ENCODE data around the gene TBC1D16. TPM values are rescaled to one million over a fixed set of nuclear protein-coding genes. Genes with fewer than 3 reads are reported as not detected.

The TBC1D16 gene
- total RNA-seq, 3 donors from 2014 or later (not counting 1 experiment from before 2014, with no cell fraction given) = 0.49 to 1.00 (median 0.65) TPM

DNA sequence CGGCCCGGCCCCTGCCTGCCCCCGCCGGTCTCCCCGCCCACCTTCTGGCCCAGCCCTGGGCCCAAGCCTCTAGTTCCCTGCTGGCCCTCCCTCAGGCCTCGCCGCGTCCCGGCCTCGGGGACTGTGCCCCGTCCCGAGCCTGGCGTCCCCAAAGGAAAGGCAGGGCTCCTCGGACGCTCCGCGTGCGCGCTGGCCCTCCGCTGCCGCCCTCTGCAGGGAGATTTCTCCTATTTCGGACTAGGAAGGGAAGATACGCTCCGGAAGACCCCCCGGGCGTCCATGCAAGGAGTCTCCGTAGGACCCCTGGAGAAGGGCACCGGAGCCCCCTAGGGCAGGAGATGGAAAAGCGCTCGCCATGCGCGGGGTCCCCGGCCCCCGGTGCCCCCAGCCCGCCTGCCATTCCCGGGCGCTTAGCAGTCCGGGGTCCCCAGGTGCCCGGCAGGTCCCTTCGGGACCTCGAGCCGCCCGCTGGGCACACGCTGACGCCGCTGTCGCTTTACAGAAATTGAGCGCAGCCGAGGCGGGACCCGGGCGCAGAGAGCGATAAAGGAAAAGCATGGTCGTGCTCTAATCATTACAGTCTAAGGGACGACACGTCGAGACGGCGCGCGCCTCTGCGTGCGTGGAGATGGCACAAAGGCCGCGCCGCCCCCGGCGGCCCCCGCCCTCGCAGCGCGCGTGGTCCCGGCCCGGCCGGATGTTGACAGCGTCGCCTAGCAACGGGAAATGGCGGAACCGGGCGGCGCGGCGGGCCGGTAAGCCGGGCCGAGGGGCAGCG is 454 bp upstream of the TBC1D16 start, which contains the start of gene CCDC40:
TSS of gene CCDC40 (plus strand) at position 706 of the 778 bp plus-strand sequence. CDS start at position 727, 21 bp downstream.
- Histone ChIP-seq H3K4me1 (ENCODE audit: control insufficient read depth, insufficient read depth, low read length) (peaks cover 20% of the 10 kb centered on the region), H3K27ac (ENCODE audit: low read length) (peak within 1 kb of the TSS; percentile 79), H3K36me3 (ENCODE audit: control insufficient read depth, insufficient read depth, low read length) (no peaks in the 10 kb centered on the region), H3K4me3 (ENCODE audit: low read length) (peak within 1 kb of the TSS; percentile 68), H3K9me3 (ENCODE audit: control insufficient read depth, insufficient read depth, low read length) (no peaks in the 10 kb centered on the region), H3K27me3 (ENCODE audit: control insufficient read depth, insufficient read depth, low read length) (peaks cover 13% of the 10 kb centered on the region)
- Mint-ChIP-seq H3K4me3 (peak within 1 kb of the TSS; percentile 89), H3K9me3 (no peaks in the 10 kb centered on the region), H3K27ac (peak within 1 kb of the TSS; percentile 77 to 94), H3K4me1 (peaks cover 13 to 20% of the 10 kb centered on the region in 2 donors), H3K27me3 (ENCODE audit: low read depth in 2 of 2) (peaks cover 20 to 21% of the 10 kb centered on the region in 2 donors), H3K36me3 (no peaks in the 10 kb centered on the region)
- no peak for TF ChIP-seq CTCF (IDR thresholded peaks at IDR 0.05)
- WGBS (ENCODE audit: insufficient coverage) = under 1% methylated on average over 89 of the region's 89 CpGs
- peak; percentile 80 to 92 for DNase-seq
- ATAC-seq = peak; percentile 77 to 90 (median 82)
- intact Hi-C loops (cut with micrococcal nuclease) = no loop called here

DNA sequence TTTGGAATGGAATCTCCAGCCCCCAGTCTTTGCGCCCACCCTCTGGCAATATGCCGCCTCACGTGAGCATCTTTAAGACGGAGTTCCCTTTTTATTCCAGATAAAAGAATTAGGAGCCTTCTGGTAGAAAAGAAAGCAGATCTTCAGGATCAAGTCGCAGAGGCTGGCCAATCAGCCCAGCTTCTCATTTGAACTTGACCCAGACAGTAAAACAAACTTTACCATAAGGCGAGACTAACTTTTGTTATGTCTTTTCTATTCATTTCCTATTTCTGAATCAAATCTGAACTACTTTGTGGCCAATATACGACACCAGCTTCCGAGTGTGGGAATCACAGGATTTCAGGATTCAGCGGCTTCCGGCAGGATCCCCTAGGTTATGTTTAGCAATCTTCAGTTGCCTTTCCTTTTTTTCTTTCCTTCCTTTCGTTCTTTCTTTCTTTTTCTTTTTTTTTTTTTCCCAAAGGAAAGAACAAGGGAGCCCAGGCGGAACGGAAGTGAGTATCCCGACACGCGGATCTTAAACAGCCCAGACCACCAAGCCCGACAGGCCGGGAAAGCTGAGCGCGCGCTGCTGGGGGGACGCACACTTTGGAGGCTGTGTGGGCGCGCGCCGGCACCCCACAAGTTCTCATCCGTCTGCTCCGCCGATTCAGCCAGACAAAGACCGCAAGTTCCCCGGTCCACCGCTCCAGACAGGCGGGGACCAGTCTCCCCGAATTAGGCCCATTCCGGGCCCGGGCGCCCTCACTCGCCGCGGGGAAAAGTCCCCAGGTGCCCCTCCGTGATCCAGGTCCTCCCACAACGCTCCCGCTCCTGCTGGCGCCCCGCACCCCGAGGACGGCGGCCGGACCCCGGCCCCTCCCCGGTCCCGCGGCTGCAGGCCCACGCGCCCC is 633 bp downstream of the TBC1D16 start:
- H3K36me3 Mint-ChIP-seq = no peaks in the 10 kb centered on the region
- DNase-seq = peak; percentile 48 to 74
- no peaks in the 10 kb centered on the region for H3K9me3 ChIP-seq (ENCODE audit: control insufficient read depth, insufficient read depth, low read length)
- 5% methylated on average over 55 of the region's 55 CpGs for WGBS (ENCODE audit: insufficient coverage)
- H3K4me1 Mint-ChIP-seq = peaks cover 13 to 20% of the 10 kb centered on the region in 2 donors
- peaks cover 20 to 21% of the 10 kb centered on the region in 2 donors for H3K27me3 Mint-ChIP-seq (ENCODE audit: low read depth in 2 of 2)
- H3K27ac ChIP-seq (ENCODE audit: low read length) = no peak overlapping the region
- TF ChIP-seq CTCF (IDR thresholded peaks at IDR 0.05) = no peak
- peaks cover 13% of the 10 kb centered on the region for H3K27me3 ChIP-seq (ENCODE audit: control insufficient read depth, insufficient read depth, low read length)
- H3K27ac Mint-ChIP-seq = peak overlapping the region; percentile 84 to 86
- intact Hi-C loops (cut with micrococcal nuclease) = no loop called here
- no peaks in the 10 kb centered on the region for H3K36me3 ChIP-seq (ENCODE audit: control insufficient read depth, insufficient read depth, low read length)
- H3K4me3 ChIP-seq (ENCODE audit: low read length) = peak overlapping the region; percentile 41
- ATAC-seq = peak; percentile 32 to 52 (median 47)
- peak overlapping the region; percentile 90 for H3K4me3 Mint-ChIP-seq
- H3K4me1 ChIP-seq (ENCODE audit: control insufficient read depth, insufficient read depth, low read length) = peaks cover 20% of the 10 kb centered on the region
- no peaks in the 10 kb centered on the region for H3K9me3 Mint-ChIP-seq

DNA sequence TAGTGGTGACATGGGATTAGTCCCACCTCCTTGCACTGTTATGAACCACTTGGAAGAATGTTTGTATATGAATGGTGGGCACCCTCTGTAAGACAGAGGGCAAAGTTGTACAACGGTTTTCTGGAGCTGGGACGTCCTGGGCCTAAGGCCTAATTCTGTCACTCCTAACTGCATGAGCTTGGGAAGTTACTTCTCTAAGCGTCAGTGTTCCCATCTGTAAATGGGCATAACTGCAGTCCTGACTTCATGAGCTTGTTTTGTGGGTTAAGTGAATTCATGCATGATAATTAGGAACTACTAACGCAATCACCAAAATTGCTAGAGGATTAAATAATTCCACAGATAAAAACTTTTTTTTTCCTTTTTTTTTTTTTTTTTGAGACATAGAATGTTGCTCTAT is 1.8 kb downstream of the TBC1D16 start:
- Histone ChIP-seq H3K4me1 (ENCODE audit: control insufficient read depth, insufficient read depth, low read length) (peaks cover 20% of the 10 kb centered on the region), H3K27ac (ENCODE audit: low read length) (no peak overlapping the region), H3K4me3 (ENCODE audit: low read length) (no peak overlapping the region), H3K36me3 (ENCODE audit: control insufficient read depth, insufficient read depth, low read length) (no peaks in the 10 kb centered on the region), H3K9me3 (ENCODE audit: control insufficient read depth, insufficient read depth, low read length) (no peaks in the 10 kb centered on the region), H3K27me3 (ENCODE audit: control insufficient read depth, insufficient read depth, low read length) (peaks cover 13% of the 10 kb centered on the region)
- no peak overlapping the region for H3K27ac Mint-ChIP-seq
- H3K9me3 Mint-ChIP-seq = no peaks in the 10 kb centered on the region
- DNase-seq (no peak), ATAC-seq (no peak)
- intact Hi-C loops (cut with micrococcal nuclease) = no loop called here
- 98% methylated on average over 4 of the region's 4 CpGs for WGBS (ENCODE audit: insufficient coverage)
- peaks cover 13 to 20% of the 10 kb centered on the region in 2 donors for H3K4me1 Mint-ChIP-seq
- H3K36me3 Mint-ChIP-seq = no peaks in the 10 kb centered on the region
- TF ChIP-seq CTCF (IDR thresholded peaks at IDR 0.05) = no peak
- H3K4me3 Mint-ChIP-seq = no peak overlapping the region
- H3K27me3 Mint-ChIP-seq (ENCODE audit: low read depth in 2 of 2) = peaks cover 14 to 15% of the 10 kb centered on the region in 2 donors
